Measurements from ENCODE around the gene PGAP6. TPM values are rescaled to one million over a fixed set of nuclear protein-coding genes. Genes with fewer than 3 reads are reported as not detected.
"Not testable (repeated sequence)": the region's sequence is repeated elsewhere in the genome, so short reads cannot be mapped to it uniquely, and the experiment has no call there.

The PGAP6 gene
- total RNA-seq, 1 donor from 2014 or later: 65.2 TPM

DNA sequence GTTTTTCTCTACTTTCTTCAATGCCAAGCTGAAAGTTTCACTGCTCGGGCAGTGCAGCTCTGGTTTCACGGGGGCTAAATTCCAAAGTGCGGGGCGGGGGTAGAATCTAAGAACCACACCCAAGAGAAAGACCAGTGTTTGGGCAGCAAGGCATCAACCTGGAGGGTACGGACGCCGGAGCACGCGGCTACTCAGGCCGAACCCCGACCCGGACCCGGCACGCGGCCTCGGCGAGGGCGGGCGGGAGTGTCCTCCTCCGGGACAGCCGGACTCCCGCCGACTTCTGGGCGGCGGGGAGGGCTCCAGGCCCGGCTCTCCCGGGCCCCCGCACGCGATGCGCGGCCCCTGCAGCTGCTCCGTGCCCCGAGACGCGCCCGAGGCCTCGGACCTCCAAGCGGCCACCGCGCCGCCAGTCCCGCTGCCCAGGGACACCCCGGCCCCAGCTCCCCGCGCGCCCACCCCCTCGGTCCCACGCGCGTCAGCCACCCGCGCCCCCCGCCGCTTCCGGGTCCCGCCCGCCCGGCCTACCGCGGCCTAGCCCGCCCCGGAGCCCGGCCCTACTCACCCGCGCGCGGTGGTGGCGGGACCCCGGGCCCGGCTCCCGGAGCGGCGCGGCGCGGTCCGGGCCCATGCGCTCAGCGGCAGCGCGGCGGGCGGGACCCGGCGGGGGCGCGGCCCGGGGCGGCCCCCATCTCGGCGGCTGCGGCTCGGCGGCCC lies 29.8 kb downstream of the PGAP6 start:
- Histone ChIP-seq H3K27me3 (no peaks in the 10 kb centered on the region), H3K36me3 (peaks cover 8% of the 10 kb centered on the region), H3K27ac (peak overlapping the region; percentile 68), H3K4me3 (peak overlapping the region; percentile 69), H3K4me1 (peaks cover 10% of the 10 kb centered on the region), H3K9me3 (no peaks in the 10 kb centered on the region)
- DNase-seq (peak; percentile 79), ATAC-seq (no peak)
- intact Hi-C loops (cut with DNase I): loop anchor here (10.0 kb wide), 1 partner anchor 117 kb away; the partner anchor contains the start of gene FAM234A
- TF ChIP-seq, protein P1, sequence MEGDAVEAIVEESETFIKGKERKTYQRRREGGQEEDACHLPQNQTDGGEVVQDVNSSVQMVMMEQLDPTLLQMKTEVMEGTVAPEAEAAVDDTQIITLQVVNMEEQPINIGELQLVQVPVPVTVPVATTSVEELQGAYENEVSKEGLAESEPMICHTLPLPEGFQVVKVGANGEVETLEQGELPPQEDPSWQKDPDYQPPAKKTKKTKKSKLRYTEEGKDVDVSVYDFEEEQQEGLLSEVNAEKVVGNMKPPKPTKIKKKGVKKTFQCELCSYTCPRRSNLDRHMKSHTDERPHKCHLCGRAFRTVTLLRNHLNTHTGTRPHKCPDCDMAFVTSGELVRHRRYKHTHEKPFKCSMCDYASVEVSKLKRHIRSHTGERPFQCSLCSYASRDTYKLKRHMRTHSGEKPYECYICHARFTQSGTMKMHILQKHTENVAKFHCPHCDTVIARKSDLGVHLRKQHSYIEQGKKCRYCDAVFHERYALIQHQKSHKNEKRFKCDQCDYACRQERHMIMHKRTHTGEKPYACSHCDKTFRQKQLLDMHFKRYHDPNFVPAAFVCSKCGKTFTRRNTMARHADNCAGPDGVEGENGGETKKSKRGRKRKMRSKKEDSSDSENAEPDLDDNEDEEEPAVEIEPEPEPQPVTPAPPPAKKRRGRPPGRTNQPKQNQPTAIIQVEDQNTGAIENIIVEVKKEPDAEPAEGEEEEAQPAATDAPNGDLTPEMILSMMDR (IDR thresholded peaks at IDR 0.05): no peak

DNA sequence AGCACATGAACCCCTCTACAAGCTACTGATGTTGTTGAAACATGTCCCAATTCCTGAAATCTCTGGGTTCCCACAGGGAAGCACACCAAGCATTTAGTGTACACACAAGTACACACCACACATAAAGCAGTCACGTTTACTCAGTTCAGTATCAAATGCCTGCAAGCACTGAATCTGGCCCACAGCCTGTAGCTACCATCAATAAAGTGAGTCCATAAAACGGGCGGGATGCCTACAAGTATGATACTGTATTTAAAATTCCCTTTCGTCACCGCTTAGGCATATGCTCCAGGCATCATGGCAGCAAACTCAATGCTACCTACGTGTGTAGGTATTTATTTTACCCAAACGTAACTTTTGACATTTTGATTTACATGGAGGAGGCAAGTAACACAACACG lies 31.6 kb downstream of the PGAP6 start:
- no peak overlapping the region for H3K27ac ChIP-seq
- no peak for DNase-seq
- H3K27me3 ChIP-seq: no peaks in the 10 kb centered on the region
- TF ChIP-seq, protein P1 (IDR thresholded peaks at IDR 0.05): no peak
- no peak overlapping the region for H3K4me3 ChIP-seq
- intact Hi-C loops (cut with DNase I): loop anchor here (10.0 kb wide), 1 partner anchor 115 kb away; the partner anchor contains the start of gene FAM234A
- H3K9me3 ChIP-seq: no peaks in the 10 kb centered on the region
- no peak for ATAC-seq
- peaks cover 13% of the 10 kb centered on the region for H3K4me1 ChIP-seq
- peaks cover 23% of the 10 kb centered on the region for H3K36me3 ChIP-seq

DNA sequence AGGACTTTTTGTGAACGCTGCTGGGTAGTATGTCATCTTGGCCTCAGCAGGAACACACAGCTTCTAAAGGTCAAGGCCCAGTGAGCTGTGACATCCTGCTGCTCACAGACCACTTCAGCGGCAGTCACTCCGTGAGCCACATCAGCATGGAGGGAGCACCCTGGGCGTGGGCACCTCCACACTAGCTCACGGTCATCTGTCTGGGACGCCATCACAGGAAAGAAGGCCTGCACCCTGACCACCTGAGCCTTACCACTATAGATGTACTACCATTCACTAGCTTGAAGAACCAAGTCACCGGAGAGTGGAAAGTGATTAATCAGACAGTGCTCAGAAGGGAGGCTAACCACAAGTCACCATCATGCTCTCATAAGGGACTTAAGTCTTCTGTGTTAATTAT lies 32.6 kb downstream of the PGAP6 start:
- ATAC-seq (no peak), DNase-seq (no peak)
- intact Hi-C loops (cut with DNase I): no loop called here

DNA sequence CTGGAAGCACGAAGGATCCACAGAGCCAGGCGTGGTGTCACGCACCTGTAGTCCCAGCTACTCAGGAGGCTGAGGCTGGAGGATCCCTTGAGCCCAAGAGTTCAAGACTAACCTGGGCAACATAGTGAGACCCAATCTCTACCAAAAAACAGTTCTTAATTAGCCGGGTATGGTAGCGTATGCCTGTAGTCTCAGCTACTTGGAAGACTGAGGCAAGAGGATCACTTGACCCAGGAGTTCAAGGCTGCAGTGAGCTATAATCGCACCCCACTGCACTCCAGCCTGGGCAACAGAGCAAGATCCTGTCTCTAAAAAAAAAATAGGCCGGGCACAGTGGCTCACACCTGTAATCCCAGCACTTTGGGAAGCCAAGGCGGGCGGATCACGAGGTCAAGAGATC lies 33.3 kb downstream of the PGAP6 start:
- DNase-seq; ATAC-seq; intact Hi-C loops (cut with DNase I); H3K27ac ChIP-seq; H3K9me3 ChIP-seq; H3K4me3 ChIP-seq; H3K27me3 ChIP-seq: not testable (repeated sequence)
- H3K4me1 ChIP-seq: peaks cover 12% of the 10 kb centered on the region
- H3K36me3 ChIP-seq: peaks cover 30% of the 10 kb centered on the region

More for the DNA sequence above, 32.6 kb downstream of the PGAP6 start:
- Histone ChIP-seq H3K4me1 (peaks cover 13% of the 10 kb centered on the region), H3K27me3 (no peaks in the 10 kb centered on the region), H3K36me3 (peaks cover 30% of the 10 kb centered on the region), H3K4me3 (no peak overlapping the region), H3K9me3 (no peaks in the 10 kb centered on the region), H3K27ac (no peak overlapping the region)
- TF ChIP-seq, protein P1 (IDR thresholded peaks at IDR 0.05): no peak

DNA sequence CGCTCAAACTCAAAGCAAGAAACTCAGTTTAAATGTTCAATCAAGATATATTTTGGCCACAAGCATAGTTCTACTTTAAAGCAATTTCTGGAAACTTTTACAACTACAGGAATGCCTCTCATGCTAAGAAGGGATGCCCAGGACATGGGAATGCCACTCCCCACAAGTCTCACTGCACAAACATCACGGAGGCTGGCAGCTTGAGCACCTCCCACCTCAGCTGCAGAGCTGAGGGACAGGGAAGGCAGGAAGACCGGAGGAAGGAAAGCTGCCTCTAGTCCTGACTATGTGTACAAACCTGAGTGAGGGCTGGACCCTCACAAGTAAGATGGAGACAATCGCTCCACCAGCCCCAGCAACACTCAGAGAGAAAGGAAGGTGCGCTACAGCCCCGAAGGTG lies 34.6 kb downstream of the PGAP6 start:
- no peak for DNase-seq
- peaks cover 30% of the 10 kb centered on the region for H3K36me3 ChIP-seq
- H3K4me1 ChIP-seq: peaks cover 9% of the 10 kb centered on the region
- no peaks in the 10 kb centered on the region for H3K9me3 ChIP-seq
- no peak for ATAC-seq
- TF ChIP-seq, protein P1 (IDR thresholded peaks at IDR 0.05): no peak
- H3K27ac ChIP-seq: no peak overlapping the region
- H3K4me3 ChIP-seq: no peak overlapping the region
- H3K27me3 ChIP-seq: no peaks in the 10 kb centered on the region
- intact Hi-C loops (cut with DNase I): no loop called here

DNA sequence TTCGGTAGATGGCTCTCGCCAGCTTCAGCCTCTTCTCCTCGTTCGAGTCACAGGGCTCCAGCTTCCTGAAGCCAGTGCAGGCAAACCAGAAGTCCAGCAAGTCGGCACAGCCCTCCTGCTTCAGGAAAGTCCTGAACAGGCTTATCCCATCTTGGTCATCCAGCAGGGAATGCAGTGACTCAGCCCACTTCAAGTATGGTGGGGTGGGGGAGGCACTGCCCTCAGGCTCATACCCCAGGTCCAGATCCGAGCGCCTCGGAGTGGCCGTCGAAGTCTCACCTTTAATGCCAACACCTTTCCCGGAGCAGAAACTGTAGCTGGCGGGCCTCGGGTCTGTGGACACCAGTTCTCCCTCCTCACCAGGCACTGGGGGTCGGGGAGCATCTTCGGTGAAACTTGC lies 35.2 kb downstream of the PGAP6 start:
- H3K4me3 ChIP-seq: no peak overlapping the region
- H3K27ac ChIP-seq: no peak overlapping the region
- ATAC-seq (peak; percentile 55), DNase-seq (no peak)
- peaks cover 9% of the 10 kb centered on the region for H3K4me1 ChIP-seq
- intact Hi-C loops (cut with DNase I): no loop called here
- peaks cover 30% of the 10 kb centered on the region for H3K36me3 ChIP-seq
- H3K9me3 ChIP-seq: no peaks in the 10 kb centered on the region
- H3K27me3 ChIP-seq: no peaks in the 10 kb centered on the region
- TF ChIP-seq, protein P1 (IDR thresholded peaks at IDR 0.05): no peak
